Measurements from ENCODE around the gene ITGA3.
"Not testable (repeated sequence)": the region's sequence is repeated elsewhere in the genome, so short reads cannot be mapped to it uniquely, and the experiment has no call there.

The ITGA3 gene

GRCh38 chr17:50036455-50037261, 19.3 kb upstream of the ITGA3 start:
- no peak overlapping the region for H3K4me3 ChIP-seq (ENCODE audit: low read depth, low read length)
- DNase-seq (ENCODE audit: low read depth, low spot score), result no peak
- POLR2A ChIA-PET, result interaction anchor here (1.2 to 1.9 kb wide), 3 partner anchors 17 to 26 kb away, joined by 3 to 4 read pairs (median 3); partner anchors contain the start of gene ITGA3
- TF ChIP-seq, protein P1, sequence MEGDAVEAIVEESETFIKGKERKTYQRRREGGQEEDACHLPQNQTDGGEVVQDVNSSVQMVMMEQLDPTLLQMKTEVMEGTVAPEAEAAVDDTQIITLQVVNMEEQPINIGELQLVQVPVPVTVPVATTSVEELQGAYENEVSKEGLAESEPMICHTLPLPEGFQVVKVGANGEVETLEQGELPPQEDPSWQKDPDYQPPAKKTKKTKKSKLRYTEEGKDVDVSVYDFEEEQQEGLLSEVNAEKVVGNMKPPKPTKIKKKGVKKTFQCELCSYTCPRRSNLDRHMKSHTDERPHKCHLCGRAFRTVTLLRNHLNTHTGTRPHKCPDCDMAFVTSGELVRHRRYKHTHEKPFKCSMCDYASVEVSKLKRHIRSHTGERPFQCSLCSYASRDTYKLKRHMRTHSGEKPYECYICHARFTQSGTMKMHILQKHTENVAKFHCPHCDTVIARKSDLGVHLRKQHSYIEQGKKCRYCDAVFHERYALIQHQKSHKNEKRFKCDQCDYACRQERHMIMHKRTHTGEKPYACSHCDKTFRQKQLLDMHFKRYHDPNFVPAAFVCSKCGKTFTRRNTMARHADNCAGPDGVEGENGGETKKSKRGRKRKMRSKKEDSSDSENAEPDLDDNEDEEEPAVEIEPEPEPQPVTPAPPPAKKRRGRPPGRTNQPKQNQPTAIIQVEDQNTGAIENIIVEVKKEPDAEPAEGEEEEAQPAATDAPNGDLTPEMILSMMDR (IDR thresholded peaks at IDR 0.05; ENCODE audit: insufficient read depth, low read length, missing control alignments), result no peak
- CTCF ChIA-PET, result interaction anchor here (1.4 to 3.9 kb wide), 8 partner anchors 9 to 58 kb away, joined by 4 to 24 read pairs (median 7); partner anchors contain the start of genes ITGA3 and PDK2

- no peak for DNase-seq (ENCODE audit: low read depth, low spot score)
- ChIA-PET CTCF (interaction anchor here (1.4 to 3.9 kb wide), 4 partner anchors 10 to 57 kb away, joined by 5 to 24 read pairs (median 7); partner anchors contain the start of gene PDK2), POLR2A (no interaction called here)
- no peak overlapping the region for H3K4me3 ChIP-seq (ENCODE audit: low read depth, low read length)
- TF ChIP-seq, protein P1 (IDR thresholded peaks at IDR 0.05; ENCODE audit: insufficient read depth, low read length, missing control alignments), result no peak
These were observed 18.4 kb upstream of the ITGA3 start for GRCh38 chr17:50037321-50038107.

DNA sequence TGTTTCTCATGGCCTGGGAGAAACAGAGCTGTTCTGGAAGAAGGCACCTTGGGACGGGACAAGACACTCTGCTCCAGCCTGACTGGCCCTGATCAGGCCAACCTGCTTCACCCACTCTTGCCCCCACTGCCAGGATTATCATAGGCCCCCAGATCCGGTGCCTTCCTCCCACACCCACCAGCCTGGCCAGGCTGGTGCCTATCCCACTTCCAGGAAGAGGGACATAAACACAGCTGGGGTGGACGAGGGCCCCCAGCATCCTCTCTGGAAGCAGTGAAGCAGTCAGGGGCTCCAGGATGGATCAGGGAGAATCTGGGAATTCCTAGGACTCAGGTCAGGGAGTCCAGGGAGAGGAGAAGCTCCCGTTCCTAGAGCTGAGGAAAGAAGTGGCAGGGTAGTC, 16.9 kb upstream of the ITGA3 start:
- no peak for DNase-seq (ENCODE audit: low read depth, low spot score)
- ChIA-PET POLR2A (no interaction called here), CTCF (interaction anchor here (0.7 to 2.2 kb wide), 4 partner anchors 16 to 55 kb away, joined by 3 to 8 read pairs (median 4); partner anchors contain the start of gene PDK2)

GRCh38 chr17:50040496-50040895, 15.4 kb upstream of the ITGA3 start:
- POLR2A ChIA-PET; DNase-seq (ENCODE audit: low read depth, low spot score); H3K4me3 ChIP-seq (ENCODE audit: low read depth, low read length): not testable (repeated sequence)
- CTCF ChIA-PET, result interaction anchor here (1.4 kb wide), 1 partner anchor 54 kb away, joined by 5 read pairs; the partner anchor contains the start of gene PDK2

More for the DNA sequence above, 16.9 kb upstream of the ITGA3 start:
- no peak overlapping the region for H3K4me3 ChIP-seq (ENCODE audit: low read depth, low read length)
- TF ChIP-seq, protein P1 (IDR thresholded peaks at IDR 0.05; ENCODE audit: insufficient read depth, low read length, missing control alignments), result no peak

DNA sequence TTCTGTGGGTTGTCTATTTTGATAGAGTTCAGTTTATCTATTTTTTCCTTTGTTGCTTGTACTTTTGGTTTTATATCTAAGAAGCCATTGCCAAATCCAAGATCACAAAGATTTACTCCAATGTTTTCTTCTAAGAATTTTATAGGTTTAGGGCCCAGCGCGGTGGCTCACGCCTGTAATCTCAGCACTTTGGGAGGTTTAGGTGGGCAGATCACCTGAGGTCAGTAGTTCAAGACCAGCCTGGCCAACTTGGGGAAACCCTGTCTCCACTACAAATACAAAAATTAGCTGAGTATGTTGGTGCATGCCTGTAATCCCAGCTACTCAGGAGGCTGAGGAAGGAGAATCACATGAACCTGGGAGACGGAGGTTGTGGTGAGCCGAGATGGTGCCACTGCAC, 13.7 kb upstream of the ITGA3 start:
- DNase-seq (ENCODE audit: low read depth, low spot score), result no peak
- no peak overlapping the region for H3K4me3 ChIP-seq (ENCODE audit: low read depth, low read length)
- ChIA-PET POLR2A (no interaction called here), CTCF (no interaction called here)
- TF ChIP-seq, protein P1 (IDR thresholded peaks at IDR 0.05; ENCODE audit: insufficient read depth, low read length, missing control alignments), result no peak

- H3K4me3 ChIP-seq (ENCODE audit: low read depth, low read length), result no peak overlapping the region
- ChIA-PET CTCF (interaction anchor here (1.0 to 1.5 kb wide), 3 partner anchors 12 to 17 kb away, joined by 3 to 5 read pairs (median 3); partner anchors contain the start of gene ITGA3), POLR2A (no interaction called here)
- TF ChIP-seq, protein P1 (IDR thresholded peaks at IDR 0.05; ENCODE audit: insufficient read depth, low read length, missing control alignments), result no peak
- DNase-seq (ENCODE audit: low read depth, low spot score), result no peak
These were observed 12.4 kb upstream of the ITGA3 start for GRCh38 chr17:50043290-50044148.
